B cell (primary cell): ENCODE results near the gene SLC5A10. TPM values are rescaled to one million over a fixed set of nuclear protein-coding genes. Genes with fewer than 3 reads are reported as not detected.

Experiments used
- ATAC-seq: fragments of 200-7000 bp; cut with Tn5 transposase; one replicate; pipeline ENCODE4 v1.10.0; 2021; ENCODE audit warnings: low read depth, mild to moderate bottlenecking, moderate number of reproducible peaks, moderate library complexity
- CTCF ChIA-PET: fragments of 350-600 bp; sonication (Branson Sonifier 250); formaldehyde crosslinking; loops from one replicate; lab custom pipeline; 2021; ENCODE audit warnings: antibody characterized with exemption, inconsistent platforms; lab: Charles Lee
- POLR2A ChIA-PET: fragments of 350-600 bp; sonication (Branson Sonifier 250); formaldehyde crosslinking; loops from one replicate; lab custom pipeline; 2021; ENCODE audit warnings: antibody characterized with exemption; lab: Charles Lee
- DNase-seq: peaks from one replicate; pipeline ENCODE4 v3.0.0; 2013
- H2AFZ ChIP-seq: 2 replicates; pipeline ENCODE4 v1.6.1; 2012; ENCODE audit warnings: mild to moderate bottlenecking, low read depth, low read length; ENCODE audit not compliant: insufficient read depth, poor library complexity, severe bottlenecking
- H3K27ac ChIP-seq, 2 donors: 1 replicate in 1 of 2; 2 replicates in 1 of 2; pipeline ENCODE4 v1.5.1; 2012 to 2013; ENCODE audit warnings: low read length in 2 of 2, mild to moderate bottlenecking in 2 of 2, moderate library complexity in 1 of 2
- H3K27me3 ChIP-seq, 4 experiments: fragments of 200-600 bp in 1 of 4; sonication (generic) in 1 of 4; replicated peaks in 1 of 4; 1 replicate in 2 of 4; 2 replicates in 2 of 4; pipeline versions ENCODE4 v1.6.1 to v1.7.0; 2013 to 2016; ENCODE audit warnings: low read length in 3 of 4, mild to moderate bottlenecking in 2 of 4, mixed read lengths in 1 of 4, moderate library complexity in 1 of 4; ENCODE audit not compliant: insufficient read depth in 4 of 4, control insufficient read depth in 3 of 4; ENCODE audit errors: control extremely low read depth in 1 of 4
- H3K36me3 ChIP-seq, 2 experiments: replicated peaks in 1 of 2; 1 replicate in 1 of 2; 2 replicates in 1 of 2; pipeline versions ENCODE4 v1.6.1 to v1.7.1; 2013; ENCODE audit warnings: low read length in 1 of 2; ENCODE audit not compliant: insufficient read depth in 2 of 2, control insufficient read depth in 1 of 2; ENCODE audit errors: control extremely low read depth in 1 of 2, extremely low read depth in 1 of 2
- H3K4me1 ChIP-seq, 2 donors: fragments of 200-600 bp in 1 of 2; sonication (generic) in 1 of 2; 1 replicate in 1 of 2; 2 replicates in 1 of 2; pipeline versions ENCODE4 v1.5.1 to v1.6.1; 2013 to 2017; ENCODE audit warnings: low read length in 2 of 2; ENCODE audit not compliant: control insufficient read depth in 2 of 2, insufficient read depth in 2 of 2
- H3K4me2 ChIP-seq: replicated peaks from 2 replicates; pipeline ENCODE3; 2012; ENCODE audit warnings: mild to moderate bottlenecking, low read depth, low read length; ENCODE audit not compliant: poor library complexity, severe bottlenecking
- H3K4me3 ChIP-seq, 5 experiments: fragments of 200-600 bp in 1 of 5; sonication (generic) in 1 of 5; 1 replicate in 3 of 5; 2 replicates in 2 of 5; pipeline versions ENCODE4 v1.5.1 to v1.7.0; 2011 to 2016; ENCODE audit warnings: low read length in 4 of 5, mild to moderate bottlenecking in 4 of 5, low read depth in 2 of 5, control low read depth in 1 of 5, moderate library complexity in 1 of 5; ENCODE audit not compliant: insufficient read depth in 1 of 5; ENCODE audit errors: control extremely low read depth in 1 of 5, extremely low read depth in 1 of 5
- H3K79me2 ChIP-seq: fragments of 200-600 bp; sonication (generic); one replicate; pipeline ENCODE4 v1.6.0; 2016; ENCODE audit warnings: low read length; ENCODE audit not compliant: control insufficient read depth, insufficient read depth
- H3K9ac ChIP-seq: fragments of 200-600 bp; sonication (generic); 2 replicates; pipeline ENCODE4 v1.6.1; 2017; ENCODE audit warnings: mild to moderate bottlenecking, low read length, moderate library complexity
- H3K9me3 ChIP-seq, 3 donors: one replicate each; pipeline versions ENCODE4 v1.6.1 to v1.7.1; 2013; ENCODE audit warnings: low read length in 2 of 3; ENCODE audit not compliant: control insufficient read depth in 2 of 3, insufficient read depth in 1 of 3; ENCODE audit errors: control extremely low read depth in 1 of 3
- H4K20me1 ChIP-seq: 2 replicates; pipeline ENCODE4 v1.6.0; 2012; ENCODE audit warnings: mild to moderate bottlenecking, low read length; ENCODE audit not compliant: insufficient read depth, control insufficient read depth, poor library complexity, severe bottlenecking
- H3K27ac Mint-ChIP-seq: one replicate; pipeline ENCODE4 v1.8.0; 2021; ENCODE audit warnings: mixed read lengths
- H3K27me3 Mint-ChIP-seq: one replicate; pipeline ENCODE4 v1.8.0; 2021; ENCODE audit warnings: mixed read lengths
- H3K4me1 Mint-ChIP-seq: one replicate; pipeline ENCODE4 v1.8.0; 2021; ENCODE audit warnings: mixed read lengths
- H3K4me3 Mint-ChIP-seq: one replicate; pipeline ENCODE4 v1.8.0; 2021; ENCODE audit warnings: mixed read lengths
- H3K9me3 Mint-ChIP-seq: one replicate; pipeline ENCODE4 v1.8.0; 2022; ENCODE audit warnings: mixed read lengths; ENCODE audit not compliant: insufficient read depth
- CTCF ChIP-seq: fragments of 200-600 bp; IDR thresholded peaks from one replicate; pipeline ENCODE4 v1.8.0; 2022; ENCODE audit warnings: antibody characterized with exemption, mild to moderate bottlenecking
- EZH2 ChIP-seq: IDR thresholded peaks from 2 replicates; pipeline ENCODE4 v1.6.1; 2012; ENCODE audit warnings: borderline replicate concordance, low read depth, mild to moderate bottlenecking, moderate library complexity, low read length; ENCODE audit not compliant: insufficient read depth, poor library complexity, severe bottlenecking
- WGBS: methylation state at CpG from one replicate; pipeline ENCODE4 v1.1.5; 2013; ENCODE audit warnings: missing lambda C conversion rate; ENCODE audit not compliant: insufficient coverage; 5-methylcytosine and 5-hydroxymethylcytosine counted together
- intact Hi-C: fragments of 100-400 bp; cut with micrococcal nuclease; formaldehyde crosslinking; loops from one replicate; pipeline ENCODE4 v1.10.0; 2022
- polyA plus RNA-seq: library from polyadenylated mRNA; depleted of rRNA; stranded (reverse); fragments of >200 nt; gene quantifications from 2 replicates; pipeline ENCODE4 v1.2.3, GENCODE V29; 2012
- total RNA-seq, 2 donors: library from RNA; stranded (reverse); fragments of 120-200 nt in 1 of 2; gene quantifications; 1 replicate in 1 of 2; 2 replicates in 1 of 2; pipeline versions ENCODE4 v1.2.3 to v1.2.4, GENCODE V29; 2013 to 2022

Gene SLC5A10
- total and polyA plus RNA-seq, 2 donors (not counting 1 experiment from before 2014, with no cell fraction given), result not detected

- Histone ChIP-seq H3K4me2 (no peak overlapping the region), H3K27ac (no peak overlapping the region), H3K79me2 (no peaks in the 10 kb centered on the region), H3K4me3 (no peak overlapping the region), H3K27me3 (no peaks in the 10 kb centered on the region), H2AFZ (no peak overlapping the region), H3K9ac (no peak overlapping the region), H3K9me3 (no peaks in the 10 kb centered on the region), H3K36me3 (peaks cover 0 to 22% of the 10 kb centered on the region in 2 experiments), H3K4me1 (no peaks in the 10 kb centered on the region), H4K20me1 (no peaks in the 10 kb centered on the region)
- H3K4me1 Mint-ChIP-seq, result no peaks in the 10 kb centered on the region
- ATAC-seq (no peak), DNase-seq (no peak)
- TF ChIP-seq EZH2 (no peak), CTCF (no peak)
- H3K4me3 Mint-ChIP-seq, result no peak overlapping the region
- POLR2A ChIA-PET, result no interaction called here
- H3K9me3 Mint-ChIP-seq, result no peaks in the 10 kb centered on the region
- intact Hi-C loops, result no loop called here
- CTCF ChIA-PET, result no interaction called here
- H3K27ac Mint-ChIP-seq, result no peak overlapping the region
- no peaks in the 10 kb centered on the region for H3K27me3 Mint-ChIP-seq
- 94% methylated on average over 17 of the region's 19 CpGs for WGBS
These were observed 25.7 kb downstream of the SLC5A10 start for GRCh38 chr17:18977646-18978045.

GRCh38 chr17:18978050-18978449 is 26.1 kb downstream of the SLC5A10 start:
- no peak overlapping the region for H3K4me3 Mint-ChIP-seq
- no peaks in the 10 kb centered on the region for H3K9me3 Mint-ChIP-seq
- Histone ChIP-seq H3K9me3 (no peaks in the 10 kb centered on the region), H3K9ac (no peak overlapping the region), H3K36me3 (peaks cover 0 to 20% of the 10 kb centered on the region in 2 experiments), H4K20me1 (no peaks in the 10 kb centered on the region), H2AFZ (no peak overlapping the region), H3K79me2 (no peaks in the 10 kb centered on the region), H3K4me1 (no peaks in the 10 kb centered on the region), H3K4me3 (no peak overlapping the region), H3K27me3 (no peaks in the 10 kb centered on the region), H3K27ac (no peak overlapping the region), H3K4me2 (no peak overlapping the region)
- ATAC-seq (no peak), DNase-seq (no peak)
- ChIA-PET CTCF (no interaction called here), POLR2A (no interaction called here)
- no peak overlapping the region for H3K27ac Mint-ChIP-seq
- 98% methylated on average over 13 of the region's 13 CpGs for WGBS
- intact Hi-C loops, result no loop called here
- H3K4me1 Mint-ChIP-seq, result no peaks in the 10 kb centered on the region
- TF ChIP-seq EZH2 (no peak), CTCF (no peak)
- no peaks in the 10 kb centered on the region for H3K27me3 Mint-ChIP-seq
